ENCODE measurements around the gene HES1. TPM values are rescaled to one million over a fixed set of nuclear protein-coding genes. Genes with fewer than 3 reads are reported as not detected.

HES1 gene
- total and polyA plus RNA-seq, 5 experiments from 2014 or later = not detected

- Mint-ChIP-seq H3K4me3 (no peak overlapping the region), H3K27ac (no peak overlapping the region), H3K9me3 (peaks cover 0 to 3% (median 0%) of the 10 kb centered on the region in 9 donors), H3K27me3 (peaks cover 0 to 1% (median 0%) of the 10 kb centered on the region in 5 donors), H3K36me3 (no peaks in the 10 kb centered on the region), H3K4me1 (peaks cover 0 to 2% (median 0%) of the 10 kb centered on the region in 4 donors)
- no peak for DNase-seq
- no peak for ATAC-seq
- POLR2A ChIA-PET = no interaction called here
These were observed 51.4 kb downstream of the HES1 start for GRCh38 chr3:194187233-194187944.

Other genes starting within 250 kb of the HES1 start
- not detected for gene CPN2, start 215.2 kb downstream of the HES1 start, total RNA-seq
- not detected for gene CPN2, start 215.2 kb downstream of the HES1 start, polyA plus RNA-seq
- gene LRRC15, start 233.6 kb downstream of the HES1 start, total RNA-seq = not detected
- not detected for gene LRRC15, start 233.6 kb downstream of the HES1 start, polyA plus RNA-seq

Data from naive thymus-derived CD8-positive, alpha-beta T cell (primary cell).